Measurements from ENCODE around the gene ELOVL6.

ELOVL6 gene

DNA sequence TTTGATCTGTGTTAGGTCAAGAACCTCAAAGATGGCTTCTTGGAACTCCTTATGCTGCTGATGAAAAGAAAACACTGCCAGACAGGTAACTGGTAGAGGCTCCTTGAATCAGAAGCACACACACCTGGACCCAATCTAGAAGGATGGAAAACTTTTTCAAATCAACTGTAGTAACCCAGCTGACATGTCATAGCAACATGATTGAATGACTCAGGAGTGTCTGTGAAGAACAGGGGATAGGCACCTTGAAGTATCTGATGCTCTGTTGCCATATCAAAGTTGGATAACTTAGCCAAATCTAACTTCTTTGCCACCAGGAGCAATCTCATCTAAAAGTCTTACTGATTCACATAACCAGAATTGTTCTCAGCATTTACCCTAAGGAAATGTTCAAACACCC lies 98.8 kb downstream of the ELOVL6 start:
- no peak overlapping the region for H3K4me3 ChIP-seq
- no peak for DNase-seq (ENCODE audit: low spot score)
- H3K27ac ChIP-seq, result no peak overlapping the region
- TF ChIP-seq, protein P1, sequence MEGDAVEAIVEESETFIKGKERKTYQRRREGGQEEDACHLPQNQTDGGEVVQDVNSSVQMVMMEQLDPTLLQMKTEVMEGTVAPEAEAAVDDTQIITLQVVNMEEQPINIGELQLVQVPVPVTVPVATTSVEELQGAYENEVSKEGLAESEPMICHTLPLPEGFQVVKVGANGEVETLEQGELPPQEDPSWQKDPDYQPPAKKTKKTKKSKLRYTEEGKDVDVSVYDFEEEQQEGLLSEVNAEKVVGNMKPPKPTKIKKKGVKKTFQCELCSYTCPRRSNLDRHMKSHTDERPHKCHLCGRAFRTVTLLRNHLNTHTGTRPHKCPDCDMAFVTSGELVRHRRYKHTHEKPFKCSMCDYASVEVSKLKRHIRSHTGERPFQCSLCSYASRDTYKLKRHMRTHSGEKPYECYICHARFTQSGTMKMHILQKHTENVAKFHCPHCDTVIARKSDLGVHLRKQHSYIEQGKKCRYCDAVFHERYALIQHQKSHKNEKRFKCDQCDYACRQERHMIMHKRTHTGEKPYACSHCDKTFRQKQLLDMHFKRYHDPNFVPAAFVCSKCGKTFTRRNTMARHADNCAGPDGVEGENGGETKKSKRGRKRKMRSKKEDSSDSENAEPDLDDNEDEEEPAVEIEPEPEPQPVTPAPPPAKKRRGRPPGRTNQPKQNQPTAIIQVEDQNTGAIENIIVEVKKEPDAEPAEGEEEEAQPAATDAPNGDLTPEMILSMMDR (IDR thresholded peaks at IDR 0.05), result no peak

DNA sequence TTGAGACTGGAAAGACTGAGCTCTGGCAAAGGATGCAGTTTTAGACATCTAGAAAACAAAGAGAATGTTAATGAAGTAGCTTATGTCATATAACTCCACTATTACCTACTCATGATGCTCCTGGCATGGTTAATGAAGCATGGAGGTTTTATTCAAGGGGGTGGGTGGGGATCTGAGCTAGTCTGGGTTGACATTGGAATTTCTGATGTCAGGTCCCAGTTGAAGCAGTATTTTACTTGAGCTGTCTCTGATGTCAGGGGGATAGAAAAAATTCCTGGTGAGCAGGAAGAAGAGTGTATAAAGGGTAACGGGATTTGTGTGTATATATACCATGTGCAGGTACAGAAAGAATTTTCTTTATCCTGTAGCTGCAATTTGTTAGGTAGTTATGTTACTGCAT lies 102.0 kb downstream of the ELOVL6 start:
- DNase-seq (ENCODE audit: low spot score), result no peak
- Histone ChIP-seq H3K27ac (no peak overlapping the region), H3K4me3 (no peak overlapping the region)
- TF ChIP-seq, protein P1 (IDR thresholded peaks at IDR 0.05), result no peak

DNA sequence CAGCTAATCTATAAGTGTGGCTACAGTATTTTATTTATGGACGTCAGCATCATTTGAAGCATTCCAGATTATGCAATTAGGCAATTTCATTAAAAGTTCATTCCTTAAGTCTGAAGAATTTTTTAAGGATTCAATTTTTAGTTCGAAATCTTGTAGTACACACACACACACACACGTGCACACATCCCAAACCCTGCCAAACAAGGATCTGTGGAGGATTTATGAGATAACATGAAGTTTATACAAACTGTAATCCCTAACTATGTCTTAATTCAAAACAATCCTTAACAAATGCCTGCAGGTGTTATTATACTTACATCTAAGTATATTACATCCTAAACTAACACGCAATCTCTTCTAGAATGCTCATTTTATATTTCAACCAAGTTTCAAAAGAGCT lies 105.8 kb downstream of the ELOVL6 start:
- H3K27ac ChIP-seq, result no peak overlapping the region
- H3K4me3 ChIP-seq, result no peak overlapping the region
- TF ChIP-seq, protein P1 (IDR thresholded peaks at IDR 0.05), result no peak
- no peak for DNase-seq (ENCODE audit: low spot score)

DNA sequence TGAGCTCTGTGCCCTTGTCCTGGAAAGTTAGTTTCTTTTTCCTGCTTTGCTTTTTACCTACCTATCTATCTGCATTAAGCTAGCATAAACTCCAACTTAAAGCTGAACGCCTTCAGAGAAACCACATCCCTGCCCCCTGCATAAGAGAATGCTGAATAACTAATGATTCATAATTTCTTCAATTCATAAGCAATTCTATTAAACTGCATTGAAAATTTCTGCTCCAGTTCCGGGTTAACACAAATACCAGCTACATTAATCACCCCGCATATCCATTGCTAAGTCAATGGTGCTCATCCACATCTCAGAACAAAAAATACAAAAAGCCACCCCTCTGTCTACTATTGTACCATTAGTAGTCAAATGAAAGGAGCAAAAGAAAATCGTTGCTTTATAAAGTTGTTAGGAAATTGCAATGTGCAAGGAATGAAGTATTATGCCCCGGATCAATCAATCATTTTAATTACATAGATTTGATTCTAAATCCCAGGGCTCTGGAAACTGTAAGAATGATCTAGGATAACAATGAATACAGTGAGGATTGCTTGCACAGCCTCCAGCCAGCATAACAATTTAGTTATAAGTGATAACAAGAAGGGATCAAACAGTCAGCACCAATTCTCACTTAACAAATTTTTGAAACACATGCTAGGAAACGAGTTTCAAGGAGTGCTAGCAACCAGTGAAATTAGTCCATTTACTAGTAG lies 106.8 kb downstream of the ELOVL6 start:
- TF ChIP-seq, protein P1 (IDR thresholded peaks at IDR 0.05), result no peak
- no peak for DNase-seq (ENCODE audit: low spot score)
- Histone ChIP-seq H3K27ac (no peak overlapping the region), H3K4me3 (no peak overlapping the region)

DNA sequence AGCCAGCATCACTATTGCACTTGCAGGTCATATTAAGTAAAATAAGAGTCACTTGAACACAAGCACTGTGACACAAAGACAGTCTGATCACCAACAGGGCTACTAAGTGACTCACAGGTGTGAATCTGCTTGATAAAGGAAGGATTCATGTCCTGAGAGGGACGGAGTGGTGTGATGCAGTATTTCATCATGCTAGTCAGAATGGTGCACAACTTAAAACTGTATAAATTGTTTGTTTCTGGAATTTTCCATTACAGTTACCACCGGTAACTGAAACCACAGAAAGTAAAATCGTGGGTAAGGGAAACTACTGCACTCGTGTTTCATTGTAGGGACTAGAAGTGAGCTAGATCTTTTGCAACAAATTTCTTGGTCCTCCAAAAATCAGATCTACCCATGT lies 109.7 kb downstream of the ELOVL6 start:
- H3K27ac ChIP-seq, result no peak overlapping the region
- TF ChIP-seq, protein P1 (IDR thresholded peaks at IDR 0.05), result no peak
- H3K4me3 ChIP-seq, result no peak overlapping the region
- no peak for DNase-seq (ENCODE audit: low spot score)

DNA sequence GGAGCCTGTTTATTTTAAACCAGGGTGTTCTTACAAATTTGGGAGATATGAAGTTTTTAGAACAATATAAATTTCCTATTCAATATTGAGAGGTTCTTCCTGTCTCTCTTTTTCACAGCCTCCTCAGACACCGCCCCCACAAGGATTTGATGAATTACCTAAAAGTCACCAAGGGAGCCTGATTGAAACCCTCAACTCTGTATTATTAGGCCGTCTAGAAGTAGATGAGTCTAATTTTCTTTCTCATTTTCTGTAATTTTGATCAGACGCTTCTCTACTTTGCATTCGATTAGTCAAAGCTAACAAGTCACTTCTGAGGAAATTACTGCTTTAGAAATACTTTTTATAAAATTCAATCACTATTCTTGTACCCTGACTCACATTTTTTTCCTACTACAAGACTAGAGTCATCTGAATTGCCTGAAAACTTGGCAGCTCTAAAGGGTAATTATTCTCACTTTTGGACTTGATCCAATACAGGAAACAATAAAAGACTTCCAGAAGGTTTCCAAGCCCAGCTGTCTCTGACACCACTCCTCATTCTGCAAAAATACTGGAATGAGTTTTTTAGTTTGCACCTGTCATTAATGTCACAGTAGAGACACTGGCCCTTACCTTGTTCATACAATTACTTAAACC lies 111.2 kb downstream of the ELOVL6 start:
- no peak overlapping the region for H3K27ac ChIP-seq

More for the DNA sequence above, 111.2 kb downstream of the ELOVL6 start:
- DNase-seq (ENCODE audit: low spot score), result no peak
- TF ChIP-seq, protein P1 (IDR thresholded peaks at IDR 0.05), result no peak
- no peak overlapping the region for H3K4me3 ChIP-seq
